ENCODE data around the gene IGFN1. TPM values are rescaled to one million over a fixed set of nuclear protein-coding genes. Genes with fewer than 3 reads are reported as not detected.

Gene IGFN1
- 0.81 TPM for total RNA-seq
- long read RNA-seq, partial matches to known transcripts, result 1 of 3 reads
- long read RNA-seq, other reads (novel, unspliced or antisense), result 2 of 3 reads

DNA sequence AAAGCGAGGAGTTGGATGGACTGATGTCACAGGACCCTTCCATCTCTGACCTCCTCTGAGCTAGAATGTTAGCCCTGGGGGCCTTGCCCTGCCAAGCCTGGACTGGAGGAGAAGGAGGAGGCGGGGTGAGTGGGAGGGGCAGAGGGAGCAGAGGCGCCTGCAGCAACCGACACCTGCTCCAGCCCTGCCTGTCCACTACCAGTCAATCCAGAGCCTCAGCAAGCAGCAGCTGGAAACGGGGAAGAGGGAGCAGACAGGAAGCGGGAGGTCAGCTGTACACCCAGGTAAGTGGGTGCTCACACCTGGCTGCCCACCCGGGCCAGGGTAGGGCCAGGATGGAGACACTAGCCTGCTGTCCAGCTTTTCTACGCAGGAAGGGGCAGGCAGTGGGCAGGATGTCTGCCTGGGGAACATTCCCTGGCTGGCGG lies at the start of gene IGFN1:
Gene IGFN1 (plus strand): TSS at position 201 of the 428 bp plus-strand sequence. CDS start 2,470 bp downstream, outside the sequence.
- TF ChIP-seq, protein P1, sequence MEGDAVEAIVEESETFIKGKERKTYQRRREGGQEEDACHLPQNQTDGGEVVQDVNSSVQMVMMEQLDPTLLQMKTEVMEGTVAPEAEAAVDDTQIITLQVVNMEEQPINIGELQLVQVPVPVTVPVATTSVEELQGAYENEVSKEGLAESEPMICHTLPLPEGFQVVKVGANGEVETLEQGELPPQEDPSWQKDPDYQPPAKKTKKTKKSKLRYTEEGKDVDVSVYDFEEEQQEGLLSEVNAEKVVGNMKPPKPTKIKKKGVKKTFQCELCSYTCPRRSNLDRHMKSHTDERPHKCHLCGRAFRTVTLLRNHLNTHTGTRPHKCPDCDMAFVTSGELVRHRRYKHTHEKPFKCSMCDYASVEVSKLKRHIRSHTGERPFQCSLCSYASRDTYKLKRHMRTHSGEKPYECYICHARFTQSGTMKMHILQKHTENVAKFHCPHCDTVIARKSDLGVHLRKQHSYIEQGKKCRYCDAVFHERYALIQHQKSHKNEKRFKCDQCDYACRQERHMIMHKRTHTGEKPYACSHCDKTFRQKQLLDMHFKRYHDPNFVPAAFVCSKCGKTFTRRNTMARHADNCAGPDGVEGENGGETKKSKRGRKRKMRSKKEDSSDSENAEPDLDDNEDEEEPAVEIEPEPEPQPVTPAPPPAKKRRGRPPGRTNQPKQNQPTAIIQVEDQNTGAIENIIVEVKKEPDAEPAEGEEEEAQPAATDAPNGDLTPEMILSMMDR (IDR thresholded peaks at IDR 0.05), result no peak
- no peaks in the 10 kb centered on the region for H3K4me1 ChIP-seq
- no peak within 1 kb of the TSS for H3K27ac ChIP-seq
- H3K9me3 ChIP-seq, result no peaks in the 10 kb centered on the region
- no peaks in the 10 kb centered on the region for H3K36me3 ChIP-seq
- no peak for DNase-seq
- intact Hi-C loops (cut with DNase I), result no loop called here
- H3K27me3 ChIP-seq, result no peaks in the 10 kb centered on the region
- H3K4me3 ChIP-seq, result no peak within 1 kb of the TSS
- ATAC-seq, result no peak

GRCh38 chr1:201140941-201141260 lies 49.7 kb upstream of the IGFN1 start:
- no peak for DNase-seq
- no peak for ATAC-seq
- TF ChIP-seq, protein P1 (IDR thresholded peaks at IDR 0.05), result no peak
- no peak overlapping the region for H3K4me3 ChIP-seq
- no peaks in the 10 kb centered on the region for H3K27me3 ChIP-seq
- H3K9me3 ChIP-seq, result no peaks in the 10 kb centered on the region
- H3K4me1 ChIP-seq, result no peaks in the 10 kb centered on the region
- peaks cover 59% of the 10 kb centered on the region for H3K36me3 ChIP-seq
- intact Hi-C loops (cut with DNase I), result no loop called here
- H3K27ac ChIP-seq, result no peak overlapping the region

- Histone ChIP-seq H3K27ac (no peak overlapping the region), H3K4me3 (no peak overlapping the region), H3K4me1 (no peaks in the 10 kb centered on the region), H3K9me3 (no peaks in the 10 kb centered on the region), H3K27me3 (no peaks in the 10 kb centered on the region), H3K36me3 (peaks cover 61% of the 10 kb centered on the region)
- no peak for ATAC-seq
- intact Hi-C loops (cut with DNase I), result no loop called here
- DNase-seq, result peak; percentile 30
- TF ChIP-seq, protein P1 (IDR thresholded peaks at IDR 0.05), result no peak
These were observed 49.2 kb upstream of the IGFN1 start for GRCh38 chr1:201141418-201141817.

DNA sequence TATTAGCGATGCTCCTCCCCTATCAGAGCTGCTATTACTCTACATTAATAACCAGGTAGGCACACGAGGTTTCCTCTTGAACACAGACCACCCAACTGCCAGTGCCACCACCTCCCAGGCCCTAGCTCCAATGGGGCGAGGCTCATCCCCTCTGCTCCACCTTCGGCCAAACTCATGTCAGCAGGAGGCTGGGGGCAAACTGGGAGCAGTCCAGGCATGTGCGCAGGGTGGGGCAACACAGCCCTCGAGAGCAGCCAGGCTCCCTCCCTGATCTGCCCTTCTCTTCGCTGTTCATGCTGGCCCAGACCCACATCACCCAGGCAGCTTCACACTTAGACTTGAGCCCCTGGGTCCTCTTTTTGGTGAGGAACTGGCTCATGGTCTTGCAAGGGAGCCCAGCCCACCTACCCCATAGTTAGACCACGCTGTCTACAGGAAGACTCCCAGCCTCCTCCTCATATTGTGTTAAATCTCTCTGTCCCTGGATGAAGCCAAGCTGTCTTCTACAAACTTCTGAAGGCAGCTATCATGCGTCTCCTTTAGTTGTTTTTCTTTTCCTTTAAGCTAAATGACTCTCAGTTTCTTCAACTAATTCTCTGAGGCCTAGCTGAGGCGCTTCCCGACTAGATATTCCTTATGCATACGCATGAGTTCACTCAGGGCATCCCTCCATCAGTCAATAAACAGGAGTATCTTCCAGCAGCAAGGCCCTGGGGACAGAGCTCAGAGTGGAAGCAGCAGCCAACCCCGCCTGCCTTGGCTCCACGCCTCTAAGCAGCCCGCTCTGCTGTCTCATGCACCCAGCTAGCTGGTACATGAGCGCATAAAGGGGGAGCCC lies 48.4 kb upstream of the IGFN1 start:
- Histone ChIP-seq H3K9me3 (no peaks in the 10 kb centered on the region), H3K27me3 (no peaks in the 10 kb centered on the region), H3K36me3 (peaks cover 67% of the 10 kb centered on the region), H3K27ac (no peak overlapping the region), H3K4me1 (no peaks in the 10 kb centered on the region), H3K4me3 (no peak overlapping the region)
- intact Hi-C loops (cut with DNase I), result no loop called here
- TF ChIP-seq, protein P1 (IDR thresholded peaks at IDR 0.05), result no peak
- peak; percentile 48 for DNase-seq
- ATAC-seq, result no peak

DNA sequence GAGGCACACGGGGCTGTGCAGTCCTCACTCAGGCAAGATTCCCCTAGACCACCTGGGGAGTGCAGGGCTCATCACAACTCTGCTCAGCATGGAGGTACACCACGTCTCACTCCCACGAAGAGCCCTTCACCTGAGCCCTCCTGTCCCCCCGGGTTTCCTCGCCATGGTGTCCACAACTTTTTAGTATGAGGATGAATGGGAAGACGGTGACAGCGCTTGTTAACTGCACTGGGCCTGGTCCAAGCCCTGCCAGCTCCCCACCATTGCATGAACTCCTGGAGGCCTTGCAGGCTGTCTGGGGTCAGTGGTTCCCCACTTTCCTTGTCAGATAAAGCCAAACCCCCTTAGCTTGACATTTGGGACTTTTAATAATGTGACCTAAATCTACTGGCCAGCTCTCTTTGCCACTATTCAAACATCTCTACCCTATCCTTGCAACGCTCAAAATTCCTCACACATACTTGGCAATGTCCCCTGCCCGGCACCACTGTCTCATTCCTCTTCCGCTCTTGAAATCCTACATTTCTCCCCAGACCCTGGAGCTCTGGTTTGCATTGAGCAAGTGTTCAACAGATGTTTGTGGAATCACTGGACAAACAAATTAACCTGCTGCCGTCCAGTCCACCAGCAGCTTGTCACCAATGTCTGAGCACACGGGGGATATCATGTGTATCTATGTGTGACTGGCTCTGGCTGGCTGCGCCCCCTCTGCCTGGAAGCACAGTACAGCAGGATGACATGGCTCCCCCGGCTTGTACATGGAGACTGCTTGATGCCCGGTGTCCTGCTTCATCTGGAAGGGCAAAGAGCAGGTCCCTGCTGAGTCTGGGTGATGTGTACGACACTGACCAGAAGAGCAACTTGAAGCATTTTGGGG lies 47.5 kb upstream of the IGFN1 start:
- ATAC-seq (no peak), DNase-seq (peak; percentile 53)
- TF ChIP-seq, protein P1 (IDR thresholded peaks at IDR 0.05), result no peak
- Histone ChIP-seq H3K27ac (no peak overlapping the region), H3K27me3 (no peaks in the 10 kb centered on the region), H3K9me3 (no peaks in the 10 kb centered on the region), H3K4me3 (no peak overlapping the region), H3K4me1 (no peaks in the 10 kb centered on the region), H3K36me3 (peaks cover 67% of the 10 kb centered on the region)
- intact Hi-C loops (cut with DNase I), result no loop called here

All from upper lobe of right lung (tissue), 1 donor.